GM21529 (cell line): ENCODE measurements around the gene CCDC57.
A peak's percentile ranks its signal among the peaks of the same experiment; 100 is the strongest.

Experiments used
- ATAC-seq: cut with Tn5 transposase; IDR thresholded peaks from one replicate; pipeline ENCODE4 v1.9.1; 2021; ENCODE audit not compliant: unreplicated experiment

The CCDC57 gene

DNA sequence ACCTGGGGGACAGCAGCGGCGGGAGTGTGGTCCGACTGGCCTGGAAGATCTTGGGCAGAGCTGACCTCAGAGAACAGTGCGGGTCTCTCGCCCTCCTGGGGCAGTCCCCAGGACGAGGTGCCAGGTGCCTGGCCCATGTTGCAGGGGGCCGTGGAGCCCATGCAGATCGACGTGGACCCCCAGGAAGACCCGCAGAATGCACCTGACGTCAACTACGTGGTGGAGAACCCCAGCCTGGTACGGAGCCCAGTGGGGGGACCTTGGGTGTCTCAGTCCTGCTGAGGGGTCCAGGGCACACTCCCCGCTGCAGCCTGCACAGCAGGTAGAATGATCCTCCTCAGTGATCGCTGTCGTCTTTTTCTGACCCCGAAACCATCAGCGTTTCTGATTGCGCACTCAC lies 159.5 kb downstream of the CCDC57 start:
- no peak for ATAC-seq

DNA sequence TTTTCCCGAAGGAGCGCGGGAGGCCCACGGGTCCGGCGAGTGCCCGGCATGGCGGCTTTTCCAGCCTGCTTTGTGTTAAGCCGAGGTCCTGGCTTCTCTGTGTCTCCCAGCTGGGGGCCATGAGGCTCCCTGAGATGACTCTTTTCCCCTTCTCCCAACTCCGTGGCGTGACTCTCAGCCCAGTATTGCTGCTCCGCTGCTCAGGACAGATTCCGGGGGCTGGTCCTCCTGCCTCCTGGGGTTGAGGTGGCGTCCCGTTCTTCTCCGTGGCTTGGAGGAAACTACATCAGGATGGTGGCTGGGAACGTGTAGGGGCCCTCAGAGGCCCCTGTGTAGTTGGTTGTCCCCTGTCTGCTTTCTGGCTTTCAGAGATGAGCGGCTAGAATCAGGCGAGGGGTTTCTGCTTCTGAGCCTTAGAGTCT lies 160.0 kb downstream of the CCDC57 start:
- no peak for ATAC-seq

GRCh38 chr17:82051776-82052637 lies 160.6 kb downstream of the CCDC57 start, which contains the start of the genes GPS1 and RFNG:
TSS of gene GPS1 (plus strand) at chr17:82051898. CDS start at chr17:82051932, 34 bp downstream.
TSS of gene RFNG (minus strand) at chr17:82051811. CDS start at chr17:82051766, 45 bp downstream.
- peak; percentile 48 for ATAC-seq
